DMS53 (cell line): Measurements from ENCODE around the gene ETFDH.
"Not testable (repeated sequence)": the region's sequence is repeated elsewhere in the genome, so short reads cannot be mapped to it uniquely, and the experiment has no call there.

ENCODE experiments used
- DNase-seq: peaks from one replicate; lab custom pipeline; 2025; lab: John Stamatoyannopoulos, UW

The ETFDH gene

GRCh38 chr4:158671915-158672806, at the start of gene ETFDH:
ETFDH (plus strand) TSS chr4:158672296; CDS start chr4:158672457, 161 bp downstream.
- DNase-seq: peak; percentile 98

- DNase-seq: peak; percentile 83
Observed at GRCh38 chr4:158624889-158625478, 47.1 kb upstream of the ETFDH start.

- DNase-seq: no peak
Observed at GRCh38 chr4:158625544-158625943, 46.6 kb upstream of the ETFDH start.

GRCh38 chr4:158630893-158631292, 41.2 kb upstream of the ETFDH start:
- DNase-seq: no peak

GRCh38 chr4:158636619-158637018, 35.5 kb upstream of the ETFDH start:
- DNase-seq: no peak

- no peak for DNase-seq
Observed at GRCh38 chr4:158644356-158644755, 27.7 kb upstream of the ETFDH start.

- no peak for DNase-seq
Observed at GRCh38 chr4:158644760-158645159, 27.3 kb upstream of the ETFDH start.

GRCh38 chr4:158649111-158649680, 22.9 kb upstream of the ETFDH start:
- no peak for DNase-seq

GRCh38 chr4:158652920-158653319, 19.2 kb upstream of the ETFDH start:
- no peak for DNase-seq

GRCh38 chr4:158656439-158656838, 15.7 kb upstream of the ETFDH start:
- no peak for DNase-seq

GRCh38 chr4:158657291-158657690, 14.8 kb upstream of the ETFDH start:
- no peak for DNase-seq

- DNase-seq: not testable (repeated sequence)
Observed at GRCh38 chr4:158663255-158663654, 8.8 kb upstream of the ETFDH start.

- DNase-seq: not testable (repeated sequence)
Observed at GRCh38 chr4:158663707-158664625, 8.1 kb upstream of the ETFDH start.

GRCh38 chr4:158664806-158665205, 7.3 kb upstream of the ETFDH start:
- DNase-seq: no peak

GRCh38 chr4:158666892-158667291, 5.2 kb upstream of the ETFDH start:
- DNase-seq: no peak

GRCh38 chr4:158667651-158668198, 4.4 kb upstream of the ETFDH start:
- peak; percentile 65 for DNase-seq

GRCh38 chr4:158669310-158669709, 2.8 kb upstream of the ETFDH start:
- no peak for DNase-seq

- DNase-seq: peak; percentile 84
Observed at GRCh38 chr4:158670975-158671664, 976 bp upstream of the ETFDH start.

- DNase-seq: no peak
Observed at GRCh38 chr4:158671665-158671914, 506 bp upstream of the ETFDH start, which contains the start of gene C4orf46. C4orf46 (minus strand) TSS chr4:158671887; CDS start chr4:158671801, 86 bp downstream.

- no peak for DNase-seq
Observed at GRCh38 chr4:158673633-158674032, 1.5 kb downstream of the ETFDH start.

- no peak for DNase-seq
Observed at GRCh38 chr4:158676076-158676475, 4.0 kb downstream of the ETFDH start.
